Adrenal gland (tissue), 5 donors: ENCODE measurements around the gene RBM33.

Experiments used
- CTCF ChIP-seq, 6 experiments: fragments of 450-650 bp in 4 of 6; fragments of 200-600 bp in 2 of 6; sonication (generic) in 1 of 6; IDR thresholded peaks; 1 replicate in 5 of 6; 2 replicates in 1 of 6; pipeline versions ENCODE4 v1.5.1 to v1.8.0; 2016 to 2021; ENCODE audit warnings: antibody characterized with exemption in 6 of 6, mild to moderate bottlenecking in 2 of 6, moderate library complexity in 1 of 6
- POLR2A ChIP-seq, 2 donors: fragments of 450-650 bp; IDR thresholded peaks; one replicate each; pipeline ENCODE4 v1.6.1; 2017; ENCODE audit warnings: antibody characterized with exemption in 2 of 2, mild to moderate bottlenecking in 2 of 2, moderate library complexity in 1 of 2
- donor health status: DM: no; HTN: no; CAD: no.

- TF ChIP-seq CTCF (IDR thresholded peaks at IDR 0.05): no peak
- TF ChIP-seq POLR2A (IDR thresholded peaks at IDR 0.05): no peak
These were observed 150.9 kb downstream of the RBM33 start for GRCh38 chr7:155795401-155795800.
